Endometrial microvascular endothelial cells (primary cell): ENCODE results near the gene PAPLN. TPM values are rescaled to one million over a fixed set of nuclear protein-coding genes. Genes with fewer than 3 reads are reported as not detected.

Experiments used
- in situ Hi-C: cut with HindIII; loops from 2 replicates; pipeline ENCODE4 v1.10.0; 2017; ENCODE audit warnings: low sequenced_read_pairs, low pct_unique_long_range_greater_than_20kb; ENCODE audit errors: inconsistent ontology term
- total RNA-seq: library from RNA; depleted of rRNA; stranded (reverse); fragments of >200 nt; gene quantifications from one replicate; pipeline ENCODE4 v1.2.3, GENCODE V29; 2015; ENCODE audit errors: inconsistent ontology term

The PAPLN gene
- total RNA-seq, 1 donor from 2014 or later: 3.4 TPM

DNA sequence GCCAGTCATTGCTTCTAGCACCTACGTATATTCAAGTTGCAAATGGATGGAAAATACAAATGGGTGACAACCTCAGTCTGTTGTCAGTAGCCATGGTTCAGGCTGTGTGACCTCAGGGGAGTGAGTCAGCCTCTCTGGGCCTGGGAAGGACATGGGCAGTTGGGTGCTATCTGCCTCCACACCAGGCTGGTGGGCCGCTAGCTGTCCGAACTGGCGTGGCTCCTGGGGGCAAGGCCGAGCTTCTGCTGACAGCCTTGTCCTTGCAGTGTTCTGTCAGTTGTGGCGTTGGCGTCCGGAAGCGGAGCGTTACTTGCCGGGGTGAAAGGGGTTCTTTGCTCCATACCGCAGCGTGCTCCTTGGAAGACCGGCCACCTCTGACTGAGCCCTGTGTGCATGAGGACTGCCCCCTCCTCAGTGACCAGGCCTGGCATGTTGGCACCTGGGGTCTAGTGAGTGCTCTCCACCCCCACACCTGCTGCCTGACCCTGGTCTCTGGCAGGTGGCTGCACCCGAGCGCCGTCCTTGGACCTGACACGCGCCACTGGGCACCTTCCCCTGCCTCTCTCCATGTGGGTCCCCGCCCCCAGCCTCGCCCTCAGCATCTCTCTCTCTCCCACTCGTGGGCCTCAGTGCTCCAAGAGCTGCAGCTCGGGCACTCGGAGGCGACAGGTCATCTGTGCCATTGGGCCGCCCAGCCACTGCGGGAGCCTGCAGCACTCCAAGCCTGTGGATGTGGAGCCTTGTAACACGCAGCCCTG is 17.1 kb downstream of the PAPLN start:
- in situ Hi-C loops: no loop called here

GRCh38 chr14:73255005-73255400 is 17.7 kb downstream of the PAPLN start:
- in situ Hi-C loops: no loop called here

- in situ Hi-C loops: no loop called here
Measured at GRCh38 chr14:73255693-73256225, 18.5 kb downstream of the PAPLN start.

DNA sequence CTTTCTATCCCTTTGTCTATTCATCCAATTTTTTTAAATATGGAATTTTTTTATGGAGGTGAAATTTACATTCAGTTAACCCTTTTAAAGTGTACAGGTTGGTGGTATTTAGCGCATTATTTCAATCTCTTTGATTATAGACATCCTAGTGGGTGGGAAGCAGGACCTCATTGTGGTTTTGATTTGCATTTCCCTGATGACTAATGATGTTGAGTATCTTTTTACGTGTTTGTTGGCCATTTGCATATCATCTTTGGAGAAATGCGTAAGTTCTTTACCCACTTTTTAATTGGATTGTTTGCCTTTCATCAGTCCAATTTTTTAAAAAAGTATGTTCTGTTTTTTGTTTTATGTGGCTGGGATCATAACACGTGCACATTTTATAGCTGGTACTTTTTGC is 20.8 kb downstream of the PAPLN start:
- in situ Hi-C loops: no loop called here

- in situ Hi-C loops: no loop called here
Measured at GRCh38 chr14:73258845-73259611, 21.7 kb downstream of the PAPLN start.

- in situ Hi-C loops: no loop called here
Measured at GRCh38 chr14:73259837-73260236, 22.5 kb downstream of the PAPLN start.

GRCh38 chr14:73260574-73260973 is 23.3 kb downstream of the PAPLN start:
- in situ Hi-C loops: no loop called here

GRCh38 chr14:73261075-73261474 is 23.8 kb downstream of the PAPLN start:
- in situ Hi-C loops: no loop called here

DNA sequence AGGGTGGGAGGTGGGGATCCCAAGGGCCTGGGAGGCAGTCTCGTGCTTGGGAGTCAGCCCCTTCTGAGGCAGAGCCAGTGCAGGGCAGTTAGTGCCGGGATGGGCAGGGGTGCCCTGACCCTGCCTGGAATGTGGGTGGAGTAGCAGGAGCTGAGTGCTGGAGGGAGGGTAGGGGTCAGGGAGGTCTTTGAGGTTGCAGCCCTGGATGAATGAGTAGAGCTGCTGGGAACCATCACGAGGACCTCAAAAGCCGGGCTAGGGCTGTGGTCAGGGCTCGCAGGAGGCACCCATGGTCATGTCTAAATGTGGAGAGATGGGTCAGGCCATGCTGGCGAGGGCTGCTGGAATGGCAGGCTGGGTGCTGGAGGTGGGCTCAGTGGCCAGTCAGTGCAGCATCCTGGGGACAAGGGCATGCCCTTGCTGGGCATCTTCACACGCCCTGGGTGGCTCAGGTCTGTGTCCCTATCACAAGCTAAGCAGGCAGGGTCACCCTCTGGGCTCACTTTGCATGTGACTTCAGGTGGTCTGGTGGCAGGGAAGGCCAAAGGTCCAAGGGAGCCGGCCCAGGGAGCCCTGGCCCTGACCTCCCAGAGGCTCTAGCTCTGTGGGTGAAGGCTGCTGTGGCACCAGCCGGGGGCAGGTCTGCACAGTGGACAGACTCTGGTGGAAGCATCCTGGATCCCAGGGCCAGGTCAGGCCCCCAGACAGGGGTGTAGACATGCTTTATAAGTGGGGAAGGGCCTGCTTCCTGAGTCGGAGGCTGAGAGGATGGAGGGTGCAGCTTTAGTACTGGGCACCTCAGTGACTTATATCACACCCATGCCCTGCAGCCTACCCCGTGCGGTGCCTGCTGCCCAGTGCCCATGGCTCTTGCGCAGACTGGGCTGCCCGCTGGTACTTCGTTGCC is 24.5 kb downstream of the PAPLN start:
- in situ Hi-C loops: no loop called here

GRCh38 chr14:73262427-73263183 is 25.3 kb downstream of the PAPLN start:
- in situ Hi-C loops: no loop called here

- in situ Hi-C loops: no loop called here
Measured at GRCh38 chr14:73263606-73264005, 26.3 kb downstream of the PAPLN start.

DNA sequence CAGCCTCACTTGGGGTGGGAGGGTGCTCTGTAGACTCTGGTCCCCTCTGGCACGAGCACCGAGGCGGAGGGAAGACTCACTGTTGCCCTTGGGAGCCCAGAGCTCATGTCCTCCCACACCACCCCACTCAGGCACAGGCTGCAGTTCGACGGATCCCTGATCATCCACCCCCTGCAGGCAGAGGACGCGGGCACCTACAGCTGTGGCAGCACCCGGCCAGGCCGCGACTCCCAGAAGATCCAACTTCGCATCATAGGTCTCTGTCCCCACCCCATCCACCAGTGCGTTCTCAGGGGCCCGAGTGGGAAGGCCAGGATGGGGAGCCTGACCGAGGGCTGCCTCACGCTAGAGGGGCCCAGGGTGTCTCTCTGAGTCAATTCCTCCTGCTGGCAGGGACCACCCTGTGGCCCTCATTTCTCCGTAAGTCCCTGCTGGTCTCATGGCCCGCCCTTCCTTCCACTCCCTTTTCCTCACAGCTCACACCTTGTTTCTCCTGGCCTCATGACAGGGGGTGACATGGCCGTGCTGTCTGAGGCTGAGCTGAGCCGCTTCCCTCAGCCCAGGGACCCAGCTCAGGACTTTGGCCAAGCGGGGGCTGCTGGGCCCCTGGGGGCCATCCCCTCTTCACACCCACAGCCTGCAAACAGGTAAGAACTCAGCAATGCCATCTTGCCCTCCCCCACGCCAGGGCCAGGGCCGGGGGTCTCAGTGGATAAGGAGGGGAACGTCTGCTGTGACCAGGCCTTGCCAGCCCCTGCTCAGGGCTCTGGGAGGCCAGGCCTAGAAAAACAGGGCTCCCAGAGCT is 27.0 kb downstream of the PAPLN start:
- in situ Hi-C loops: no loop called here

- in situ Hi-C loops: no loop called here
Measured at GRCh38 chr14:73264885-73265720, 27.8 kb downstream of the PAPLN start.

DNA sequence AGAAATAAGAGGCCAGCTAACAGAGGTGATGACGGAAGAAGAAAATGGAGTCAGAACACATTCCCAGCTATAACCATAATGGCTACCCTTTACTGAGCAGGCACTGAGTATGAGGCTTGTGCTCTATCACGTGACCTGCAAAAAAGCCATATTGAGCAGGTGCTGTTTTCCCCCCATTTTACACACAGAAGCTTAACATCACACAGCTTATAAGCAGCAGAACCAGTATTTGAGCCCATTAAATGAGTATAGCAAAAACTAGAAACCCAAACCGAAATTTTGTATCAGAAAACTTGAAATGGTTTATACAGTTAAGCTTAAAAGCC is 28.4 kb downstream of the PAPLN start:
- in situ Hi-C loops: no loop called here

DNA sequence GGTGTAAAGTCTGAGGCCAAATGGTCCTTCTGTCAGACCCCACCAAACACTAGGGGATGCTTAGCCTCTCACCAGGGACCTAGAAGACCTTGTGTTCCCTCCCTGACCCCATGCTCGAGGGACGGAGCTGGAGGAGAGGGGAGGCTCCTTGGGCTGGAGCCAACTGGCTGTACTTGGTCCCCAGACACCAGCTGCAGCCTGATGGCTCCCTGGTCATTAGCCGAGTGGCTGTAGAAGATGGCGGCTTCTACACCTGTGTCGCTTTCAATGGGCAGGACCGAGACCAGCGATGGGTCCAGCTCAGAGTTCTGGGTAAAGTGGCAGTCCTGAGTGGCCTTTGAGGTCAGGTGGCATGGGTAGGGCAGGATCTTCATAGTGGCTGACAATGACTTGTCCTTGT is 29.0 kb downstream of the PAPLN start:
- in situ Hi-C loops: no loop called here

DNA sequence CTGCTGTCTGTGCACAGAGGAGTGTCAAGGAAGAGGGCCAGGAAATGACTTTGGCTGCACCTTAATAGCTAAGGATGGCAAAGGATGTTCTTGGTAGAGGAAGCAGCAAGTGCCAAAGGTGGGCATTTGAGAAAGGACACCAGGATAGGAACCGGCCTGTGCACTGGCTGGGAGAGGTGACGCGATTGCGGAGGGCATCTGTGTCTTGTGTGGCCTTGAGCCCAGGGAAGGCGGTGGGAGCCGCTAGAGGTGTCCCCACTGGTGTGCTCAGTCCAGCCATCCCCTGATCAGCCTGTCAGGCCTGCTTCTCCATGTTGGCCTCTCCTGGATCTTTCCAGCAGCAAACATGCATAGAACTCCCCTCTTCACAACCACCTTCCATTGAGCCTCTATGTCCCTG is 30.2 kb downstream of the PAPLN start:
- in situ Hi-C loops: no loop called here
